HG02623 (cell line): ENCODE data around the gene CHST4.
"Not testable (repeated sequence)": the region's sequence is repeated elsewhere in the genome, so short reads cannot be mapped to it uniquely, and the experiment has no call there.

Experiments used
- ATAC-seq: cut with Tn5 transposase; IDR thresholded peaks from one replicate; pipeline ENCODE4 v1.9.1; 2021; ENCODE audit warnings: moderate library complexity; ENCODE audit not compliant: unreplicated experiment

CHST4 gene

GRCh38 chr16:71526111-71526631, at the start of gene CHST4:
TSS of gene CHST4 (plus strand) at chr16:71526426. CDS start at chr16:71536678, 10,252 bp downstream.
- ATAC-seq = no peak

- ATAC-seq = no peak
Measured at GRCh38 chr16:71476457-71477124, 49.6 kb upstream of the CHST4 start.

GRCh38 chr16:71479420-71479819, 46.8 kb upstream of the CHST4 start:
- no peak for ATAC-seq

- ATAC-seq = no peak
Measured at GRCh38 chr16:71480956-71481355, 45.3 kb upstream of the CHST4 start.

GRCh38 chr16:71482569-71482968, 43.7 kb upstream of the CHST4 start:
- no peak for ATAC-seq

GRCh38 chr16:71484006-71484893, 42.0 kb upstream of the CHST4 start:
- ATAC-seq = peak; percentile 89

GRCh38 chr16:71489122-71489521, 37.1 kb upstream of the CHST4 start, which contains the start of gene ZNF19:
TSS of gene ZNF19 (minus strand) at chr16:71489324. CDS start at chr16:71482114, 7,210 bp downstream.
- no peak for ATAC-seq

GRCh38 chr16:71490361-71490760, 35.9 kb upstream of the CHST4 start:
- no peak for ATAC-seq

- no peak for ATAC-seq
Measured at GRCh38 chr16:71491054-71491453, 35.2 kb upstream of the CHST4 start.

GRCh38 chr16:71492786-71493185, 33.4 kb upstream of the CHST4 start:
- ATAC-seq = no peak

- no peak for ATAC-seq
Measured at GRCh38 chr16:71493213-71493612, 33.0 kb upstream of the CHST4 start.

GRCh38 chr16:71498031-71498430, 28.2 kb upstream of the CHST4 start:
- no peak for ATAC-seq

- no peak for ATAC-seq
Measured at GRCh38 chr16:71499775-71500364, 26.4 kb upstream of the CHST4 start.

- ATAC-seq = no peak
Measured at GRCh38 chr16:71500964-71501363, 25.3 kb upstream of the CHST4 start.

- no peak for ATAC-seq
Measured at GRCh38 chr16:71501547-71501946, 24.7 kb upstream of the CHST4 start.

GRCh38 chr16:71504051-71504450, 22.2 kb upstream of the CHST4 start:
- ATAC-seq = not testable (repeated sequence)

GRCh38 chr16:71504901-71505300, 21.3 kb upstream of the CHST4 start:
- ATAC-seq = no peak

- ATAC-seq = no peak
Measured at GRCh38 chr16:71507061-71507460, 19.2 kb upstream of the CHST4 start.

- no peak for ATAC-seq
Measured at GRCh38 chr16:71513302-71513701, 12.9 kb upstream of the CHST4 start.

- ATAC-seq = no peak
Measured at GRCh38 chr16:71514476-71514875, 11.8 kb upstream of the CHST4 start.

GRCh38 chr16:71515026-71515425, 11.2 kb upstream of the CHST4 start:
- ATAC-seq = no peak
